Skeletal muscle tissue (tissue), 4 donors: Measurements from ENCODE around the gene ARFGAP2. TPM values are rescaled to one million over a fixed set of nuclear protein-coding genes. Genes with fewer than 3 reads are reported as not detected.

Source experiments
- H3K27ac ChIP-seq: one replicate; pipeline ENCODE4 v1.7.0; 2013; ENCODE audit warnings: mild to moderate bottlenecking, low read depth, low read length, inconsistent platforms
- H3K27me3 ChIP-seq, 3 donors: one replicate each; pipeline ENCODE4 v1.7.0; 2013; ENCODE audit warnings: low read length in 3 of 3; ENCODE audit not compliant: control insufficient read depth in 3 of 3, insufficient read depth in 3 of 3
- H3K36me3 ChIP-seq, 3 donors: one replicate each; pipeline ENCODE4 v1.7.0; 2013; ENCODE audit warnings: low read length in 3 of 3; ENCODE audit not compliant: control insufficient read depth in 3 of 3, insufficient read depth in 3 of 3
- H3K4me1 ChIP-seq, 3 donors: one replicate each; pipeline ENCODE4 v1.7.0; 2013; ENCODE audit warnings: low read length in 3 of 3, mild to moderate bottlenecking in 3 of 3; ENCODE audit not compliant: control insufficient read depth in 3 of 3, insufficient read depth in 3 of 3
- H3K4me3 ChIP-seq, 3 donors: one replicate each; pipeline ENCODE4 v1.7.0; 2013; ENCODE audit warnings: low read length in 3 of 3
- H3K9ac ChIP-seq, 3 donors: one replicate each; pipeline ENCODE4 v1.7.0; 2013; ENCODE audit warnings: low read length in 3 of 3, mild to moderate bottlenecking in 3 of 3, moderate library complexity in 2 of 3, low read depth in 1 of 3
- H3K9me3 ChIP-seq, 3 donors: one replicate each; pipeline ENCODE4 v1.7.0; 2013; ENCODE audit warnings: low read length in 3 of 3; ENCODE audit not compliant: control insufficient read depth in 3 of 3
- total RNA-seq: library from RNA; depleted of rRNA; stranded (reverse); fragments of >200 nt; gene quantifications from one replicate; pipeline ENCODE4 v1.2.3, GENCODE V29; 2014
- donor health status: Osteomylitis.

ARFGAP2 gene
- total RNA-seq, 1 donor from 2014 or later = 105 TPM

GRCh38 chr11:47188259-47188658 lies 11.6 kb upstream of the ARFGAP2 start:
- H3K9me3 ChIP-seq = no peaks in the 10 kb centered on the region
- no peaks in the 10 kb centered on the region for H3K27me3 ChIP-seq
- H3K4me1 ChIP-seq = peaks cover 39 to 50% (median 40%) of the 10 kb centered on the region in 3 donors
- H3K27ac ChIP-seq = peak overlapping the region; percentile 99
- H3K4me3 ChIP-seq = peak overlapping the region in 2 of 3 donors; percentile 68 to 94
- H3K36me3 ChIP-seq = peaks cover 0 to 8% (median 2%) of the 10 kb centered on the region in 3 donors
- peak overlapping the region; percentile 90 to 100 (median 93) for H3K9ac ChIP-seq

- H3K4me3 ChIP-seq = peak overlapping the region; percentile 68 to 94 (median 81)
- H3K9me3 ChIP-seq = no peaks in the 10 kb centered on the region
- H3K27ac ChIP-seq = peak overlapping the region; percentile 99
- peaks cover 0 to 8% (median 2%) of the 10 kb centered on the region in 3 donors for H3K36me3 ChIP-seq
- H3K9ac ChIP-seq = peak overlapping the region; percentile 90 to 100 (median 93)
- H3K4me1 ChIP-seq = peaks cover 41 to 53% (median 42%) of the 10 kb centered on the region in 3 donors
- H3K27me3 ChIP-seq = no peaks in the 10 kb centered on the region
Measured at GRCh38 chr11:47187723-47188122, 11.0 kb upstream of the ARFGAP2 start.

DNA sequence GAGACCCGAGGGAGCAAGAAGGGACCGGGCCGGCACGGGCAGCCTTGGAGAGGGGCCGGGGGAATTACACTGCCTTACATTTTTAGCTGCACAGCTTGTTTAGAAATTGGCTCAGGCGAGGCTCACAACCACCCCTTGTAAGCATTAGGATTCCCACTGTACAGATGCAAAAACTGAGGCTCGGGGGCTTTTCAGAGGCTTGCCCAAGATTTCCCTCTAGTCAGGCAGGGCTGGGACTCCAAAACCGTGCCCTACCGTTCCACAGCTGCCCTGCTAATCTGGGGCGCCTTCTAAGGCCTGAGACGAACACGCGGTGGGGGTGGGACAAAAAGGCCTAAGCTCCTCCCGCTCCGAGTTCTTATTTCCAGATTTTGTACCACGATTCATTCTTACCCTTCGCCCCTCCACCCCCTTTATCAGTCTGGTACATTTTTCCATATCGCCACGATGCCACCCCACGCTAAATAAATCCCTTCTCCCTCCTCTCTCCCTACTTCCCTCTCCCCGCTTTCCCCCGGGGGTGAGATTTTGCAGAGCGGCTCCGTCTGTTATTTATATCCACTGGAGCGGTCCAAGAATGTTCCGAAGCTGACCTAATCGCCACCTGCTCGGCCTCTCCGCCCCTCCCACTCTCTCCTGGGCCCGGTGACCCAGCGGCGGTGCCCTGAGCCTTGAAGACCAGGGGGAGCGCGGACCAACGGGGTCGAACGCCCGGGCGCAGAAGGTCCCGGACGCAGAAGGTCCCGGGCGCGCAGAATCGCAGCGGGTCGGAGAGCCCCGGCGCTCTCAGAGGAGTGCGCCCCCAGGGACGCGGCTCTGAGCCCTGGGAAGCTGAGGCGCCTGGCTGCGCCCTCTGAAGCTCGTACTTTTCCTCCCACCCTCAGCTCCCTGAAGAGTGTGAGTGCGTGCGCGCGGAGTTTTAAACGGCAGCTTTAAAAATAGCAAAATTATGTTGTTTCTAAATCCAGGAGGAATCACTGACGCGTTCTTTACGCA lies 10.3 kb upstream of the ARFGAP2 start:
- Histone ChIP-seq H3K9me3 (no peaks in the 10 kb centered on the region), H3K27ac (peak overlapping the region; percentile 99), H3K27me3 (no peaks in the 10 kb centered on the region), H3K36me3 (peaks cover 0 to 15% (median 2%) of the 10 kb centered on the region in 3 donors), H3K4me3 (peak overlapping the region; percentile 68 to 94 (median 81)), H3K9ac (peak overlapping the region; percentile 90 to 100 (median 93)), H3K4me1 (peaks cover 47 to 60% (median 47%) of the 10 kb centered on the region in 3 donors)

- peaks cover 53 to 68% (median 54%) of the 10 kb centered on the region in 3 donors for H3K4me1 ChIP-seq
Measured at GRCh38 chr11:47186076-47186699, 9.5 kb upstream of the ARFGAP2 start, which contains the start of gene PACSIN3. Gene PACSIN3 (minus strand): TSS chr11:47186434. CDS start chr11:47182727, 3,707 bp downstream.

DNA sequence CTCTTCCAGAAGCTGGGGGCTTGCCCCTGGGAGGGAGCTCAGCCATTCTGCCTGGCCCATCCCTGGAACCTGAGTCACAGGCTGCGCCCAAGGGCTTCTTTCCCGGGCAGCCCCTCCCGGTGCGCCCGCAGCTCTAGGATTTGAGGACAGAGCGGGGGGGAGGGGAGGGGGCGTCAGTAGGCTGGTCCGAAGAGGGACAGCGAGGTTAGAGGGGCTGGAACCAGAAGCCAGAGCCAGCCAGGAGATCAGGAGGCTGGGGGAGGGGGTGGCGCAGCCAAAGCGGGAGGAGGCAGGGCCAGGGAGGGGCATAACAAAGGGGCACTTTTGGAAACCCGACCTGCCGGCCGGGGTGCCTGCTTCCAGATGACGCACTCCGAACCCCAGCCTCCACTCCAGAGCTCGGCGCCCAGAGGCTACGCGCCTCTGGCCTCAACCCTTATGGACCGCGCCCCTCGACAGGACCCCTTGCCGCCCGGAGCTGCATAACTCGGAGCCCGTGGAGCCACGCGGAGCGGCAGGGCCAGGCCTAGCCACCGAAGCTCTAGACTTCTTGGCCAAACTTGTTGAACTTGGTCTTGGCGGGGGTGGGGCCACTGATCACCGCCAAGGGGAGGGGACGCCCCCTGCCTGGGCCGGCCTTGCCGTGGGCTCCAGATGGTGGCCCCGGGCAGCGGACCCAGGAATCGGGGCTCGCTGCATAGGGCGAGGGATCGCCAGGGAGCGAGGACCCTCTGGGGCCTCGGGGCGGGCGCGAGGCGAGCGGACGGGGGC lies 8.8 kb upstream of the ARFGAP2 start:
- no peaks in the 10 kb centered on the region for H3K27me3 ChIP-seq
- H3K4me1 ChIP-seq = peaks cover 58 to 75% (median 60%) of the 10 kb centered on the region in 3 donors
- peak overlapping the region; percentile 81 to 94 (median 82) for H3K4me3 ChIP-seq

More at GRCh38 chr11:47186076-47186699, 9.5 kb upstream of the ARFGAP2 start, which contains the start of gene PACSIN3:
- H3K27ac ChIP-seq = peak within 1 kb of the TSS; percentile 99
- H3K27me3 ChIP-seq = no peaks in the 10 kb centered on the region
- peaks cover 5 to 20% (median 5%) of the 10 kb centered on the region in 3 donors for H3K36me3 ChIP-seq
- no peaks in the 10 kb centered on the region for H3K9me3 ChIP-seq
- H3K4me3 ChIP-seq = peak within 1 kb of the TSS; percentile 81 to 94 (median 82)
- peak within 1 kb of the TSS; percentile 93 to 100 (median 97) for H3K9ac ChIP-seq

DNA sequence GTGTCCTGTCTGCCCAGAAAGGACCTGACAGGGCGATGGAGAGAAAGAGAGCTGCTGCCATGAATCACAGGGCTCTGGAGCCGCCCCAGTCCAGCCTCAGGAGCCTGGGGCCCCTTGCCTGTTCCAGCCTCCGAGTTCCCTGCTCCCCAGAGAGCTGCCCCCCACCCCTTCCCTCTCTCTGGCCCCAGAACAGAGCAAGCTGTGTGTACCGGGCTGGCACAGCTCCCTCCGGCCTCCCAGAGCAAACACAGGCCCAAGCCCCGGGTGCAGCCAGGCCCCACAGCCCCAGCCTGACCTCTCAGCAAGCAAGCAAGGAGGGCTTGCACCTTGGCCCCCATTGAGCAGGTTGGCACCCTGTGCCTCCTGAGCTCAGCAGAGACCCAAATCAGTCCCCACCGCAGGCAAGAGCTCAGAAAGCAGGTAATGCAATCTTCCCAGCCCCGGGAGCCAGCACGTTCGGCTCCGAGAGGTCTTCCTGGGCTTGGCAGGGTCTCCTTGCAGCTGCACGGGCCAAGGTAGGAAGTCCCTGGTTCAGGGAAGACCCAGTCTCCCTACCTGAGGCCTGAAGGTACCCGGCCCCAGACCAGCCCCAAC lies 8.1 kb upstream of the ARFGAP2 start:
- peak overlapping the region; percentile 81 to 100 (median 97) for H3K9ac ChIP-seq
- H3K27me3 ChIP-seq = no peaks in the 10 kb centered on the region
- H3K4me1 ChIP-seq = peaks cover 65 to 81% (median 67%) of the 10 kb centered on the region in 3 donors
- peak overlapping the region; percentile 81 to 94 (median 82) for H3K4me3 ChIP-seq
- peak overlapping the region; percentile 99 for H3K27ac ChIP-seq
- peaks cover 16 to 30% (median 16%) of the 10 kb centered on the region in 3 donors for H3K36me3 ChIP-seq
- H3K9me3 ChIP-seq = no peaks in the 10 kb centered on the region

More for the DNA sequence above, 8.8 kb upstream of the ARFGAP2 start:
- Histone ChIP-seq H3K9me3 (no peaks in the 10 kb centered on the region), H3K27ac (peak overlapping the region; percentile 99), H3K9ac (peak overlapping the region; percentile 81 to 100 (median 97)), H3K36me3 (peaks cover 10 to 23% (median 10%) of the 10 kb centered on the region in 3 donors)

DNA sequence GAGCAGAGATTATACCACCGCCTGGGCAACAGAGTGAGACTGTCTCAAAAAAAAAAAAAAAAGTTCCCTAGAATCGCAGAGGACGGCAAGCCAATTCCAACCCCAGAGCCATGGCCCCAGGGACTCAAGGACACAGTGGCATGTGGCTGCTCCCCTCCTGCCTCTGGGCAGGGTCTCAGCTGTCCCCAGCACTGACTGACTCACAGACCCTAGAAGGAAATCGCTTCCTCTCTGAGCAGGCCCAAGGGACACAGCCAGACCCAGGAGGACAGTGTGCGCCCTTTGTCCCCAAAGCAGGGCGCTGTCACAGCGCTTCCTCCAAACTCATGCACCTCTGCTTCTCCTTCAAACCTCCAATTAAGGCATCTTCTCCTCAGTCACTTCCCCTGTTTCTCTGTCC lies 7.3 kb upstream of the ARFGAP2 start:
- Histone ChIP-seq H3K4me3 (peak overlapping the region; percentile 81 to 94 (median 82)), H3K9ac (peak overlapping the region; percentile 81 to 100 (median 97)), H3K27ac (peak overlapping the region; percentile 99), H3K4me1 (peaks cover 68 to 81% (median 68%) of the 10 kb centered on the region in 3 donors), H3K9me3 (no peaks in the 10 kb centered on the region), H3K36me3 (peaks cover 25 to 39% (median 25%) of the 10 kb centered on the region in 3 donors), H3K27me3 (no peaks in the 10 kb centered on the region)

GRCh38 chr11:47183031-47183856 lies 6.6 kb upstream of the ARFGAP2 start:
- Histone ChIP-seq H3K9me3 (no peaks in the 10 kb centered on the region), H3K27ac (peak overlapping the region; percentile 99), H3K9ac (peak overlapping the region; percentile 81 to 100 (median 97)), H3K27me3 (no peaks in the 10 kb centered on the region), H3K4me3 (peak overlapping the region; percentile 3 to 94 (median 83)), H3K4me1 (peaks cover 71 to 83% (median 72%) of the 10 kb centered on the region in 3 donors), H3K36me3 (peaks cover 32 to 46% (median 32%) of the 10 kb centered on the region in 3 donors)
